ENCODE measurements around the gene ATP1B2. TPM values are rescaled to one million over a fixed set of nuclear protein-coding genes. Genes with fewer than 3 reads are reported as not detected.

ATP1B2 gene
- polyA plus RNA-seq, 1 experiment, result not detected

- TF ChIP-seq, protein P1, sequence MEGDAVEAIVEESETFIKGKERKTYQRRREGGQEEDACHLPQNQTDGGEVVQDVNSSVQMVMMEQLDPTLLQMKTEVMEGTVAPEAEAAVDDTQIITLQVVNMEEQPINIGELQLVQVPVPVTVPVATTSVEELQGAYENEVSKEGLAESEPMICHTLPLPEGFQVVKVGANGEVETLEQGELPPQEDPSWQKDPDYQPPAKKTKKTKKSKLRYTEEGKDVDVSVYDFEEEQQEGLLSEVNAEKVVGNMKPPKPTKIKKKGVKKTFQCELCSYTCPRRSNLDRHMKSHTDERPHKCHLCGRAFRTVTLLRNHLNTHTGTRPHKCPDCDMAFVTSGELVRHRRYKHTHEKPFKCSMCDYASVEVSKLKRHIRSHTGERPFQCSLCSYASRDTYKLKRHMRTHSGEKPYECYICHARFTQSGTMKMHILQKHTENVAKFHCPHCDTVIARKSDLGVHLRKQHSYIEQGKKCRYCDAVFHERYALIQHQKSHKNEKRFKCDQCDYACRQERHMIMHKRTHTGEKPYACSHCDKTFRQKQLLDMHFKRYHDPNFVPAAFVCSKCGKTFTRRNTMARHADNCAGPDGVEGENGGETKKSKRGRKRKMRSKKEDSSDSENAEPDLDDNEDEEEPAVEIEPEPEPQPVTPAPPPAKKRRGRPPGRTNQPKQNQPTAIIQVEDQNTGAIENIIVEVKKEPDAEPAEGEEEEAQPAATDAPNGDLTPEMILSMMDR (IDR thresholded peaks at IDR 0.05; ENCODE audit: insufficient read depth, low read depth, low read length), result no peak
- Histone ChIP-seq H3K4me3 (ENCODE audit: low read depth, low read length) (no peak overlapping the region), H3K27me3 (ENCODE audit: control insufficient read depth, insufficient read depth, low read length) (peaks cover 45% of the 10 kb centered on the region), H3K36me3 (ENCODE audit: control insufficient read depth, insufficient read depth, low read length) (no peaks in the 10 kb centered on the region)
- ChIA-PET POLR2A (no interaction called here), CTCF (interaction anchor here (0.7 to 2.5 kb wide), 4 partner anchors 16 to 20 kb away, joined by 3 to 26 read pairs (median 5); no protein-coding TSS in a partner anchor)
- no peak for DNase-seq (ENCODE audit: low read depth)
These were observed 1.9 kb downstream of the ATP1B2 start for GRCh38 chr17:7652388-7653356.

- ChIA-PET CTCF (interaction anchor here (0.8 to 3.4 kb wide), 3 partner anchors 12 to 33 kb away, joined by 3 to 12 read pairs (median 5); partner anchors contain the start of genes TP53 and WRAP53), POLR2A (no interaction called here)
- H3K4me3 ChIP-seq (ENCODE audit: low read depth, low read length), result no peak overlapping the region
- peaks cover 40% of the 10 kb centered on the region for H3K27me3 ChIP-seq (ENCODE audit: control insufficient read depth, insufficient read depth, low read length)
- H3K36me3 ChIP-seq (ENCODE audit: control insufficient read depth, insufficient read depth, low read length), result no peaks in the 10 kb centered on the region
- TF ChIP-seq, protein P1 (IDR thresholded peaks at IDR 0.05; ENCODE audit: insufficient read depth, low read depth, low read length), result no peak
- no peak for DNase-seq (ENCODE audit: low read depth)
These were observed 4.3 kb downstream of the ATP1B2 start for GRCh38 chr17:7654832-7655540.

- peaks cover 35% of the 10 kb centered on the region for H3K27me3 ChIP-seq (ENCODE audit: control insufficient read depth, insufficient read depth, low read length)
- no peak for DNase-seq (ENCODE audit: low read depth)
- ChIA-PET POLR2A (no interaction called here), CTCF (interaction anchor here (0.8 to 3.4 kb wide), 2 partner anchors 13 to 32 kb away, joined by 3 to 12 read pairs; partner anchors contain the start of genes TP53 and WRAP53)
- no peaks in the 10 kb centered on the region for H3K36me3 ChIP-seq (ENCODE audit: control insufficient read depth, insufficient read depth, low read length)
- TF ChIP-seq, protein P1 (IDR thresholded peaks at IDR 0.05; ENCODE audit: insufficient read depth, low read depth, low read length), result no peak
- H3K4me3 ChIP-seq (ENCODE audit: low read depth, low read length), result no peak overlapping the region
These were observed 4.8 kb downstream of the ATP1B2 start for GRCh38 chr17:7655541-7655840.

DNA sequence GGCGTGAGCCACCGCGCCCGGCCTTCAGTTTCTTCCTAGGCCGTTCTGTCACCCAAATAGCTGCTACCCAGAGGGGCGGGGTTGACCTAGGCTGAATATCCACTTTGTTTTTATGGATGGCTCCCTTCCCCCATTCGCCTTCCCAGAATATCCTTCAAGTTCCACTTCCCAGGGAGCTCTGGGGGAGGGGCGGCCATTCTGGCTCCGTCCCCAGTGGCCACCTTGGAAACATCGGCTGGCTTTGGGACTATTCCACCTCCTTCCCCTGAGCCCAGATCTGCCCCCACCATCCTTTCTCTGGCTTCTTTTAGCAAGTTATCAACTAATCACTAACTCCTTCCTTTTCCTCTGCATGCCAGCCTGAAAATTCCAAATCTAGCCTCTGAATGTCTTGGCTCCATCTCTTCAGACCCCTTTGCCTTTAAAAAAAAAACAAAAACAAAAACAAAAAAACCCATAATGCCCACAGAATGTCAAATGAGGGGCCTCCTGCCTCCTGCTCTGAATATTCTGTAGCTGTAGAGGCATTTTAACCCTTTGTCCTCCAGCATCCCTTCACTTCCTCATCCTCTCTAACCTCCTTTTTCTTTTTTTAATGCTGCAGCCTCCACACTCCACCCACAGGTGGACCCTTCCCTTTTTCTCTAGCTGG lies 6.4 kb downstream of the ATP1B2 start:
- ChIA-PET CTCF (interaction anchor here (1.1 to 3.4 kb wide), 3 partner anchors 16 to 31 kb away, joined by 4 to 12 read pairs (median 8); partner anchors contain the start of genes TP53 and WRAP53), POLR2A (no interaction called here)
- H3K4me3 ChIP-seq (ENCODE audit: low read depth, low read length), result no peak overlapping the region
- H3K36me3 ChIP-seq (ENCODE audit: control insufficient read depth, insufficient read depth, low read length), result no peaks in the 10 kb centered on the region
- peaks cover 25% of the 10 kb centered on the region for H3K27me3 ChIP-seq (ENCODE audit: control insufficient read depth, insufficient read depth, low read length)
- DNase-seq (ENCODE audit: low read depth), result no peak
- TF ChIP-seq, protein P1 (IDR thresholded peaks at IDR 0.05; ENCODE audit: insufficient read depth, low read depth, low read length), result no peak
